ENCODE data around the gene VARS2. TPM values are rescaled to one million over a fixed set of nuclear protein-coding genes. Genes with fewer than 3 reads are reported as not detected.

The VARS2 gene
- total and polyA plus RNA-seq, 9 of the 15 experiments (the other 6 are each of a cell fraction or from before 2014, with no cell fraction given): 1.6 to 53.6 (median 29.9) TPM

- TF ChIP-seq ZBTB49 (CRISPR knock-in tag; IDR thresholded peaks at IDR 0.05; ENCODE audit: borderline replicate concordance) (no peak), MECOM (CRISPR knock-in tag; IDR thresholded peaks at IDR 0.05) (no peak), GTF2F1 (IDR thresholded peaks at IDR 0.05; ENCODE audit: low read depth, low read length) (no peak), ZBTB17 (CRISPR knock-in tag; IDR thresholded peaks at IDR 0.05) (no peak), THRB (CRISPR knock-in tag; conservative IDR thresholded peaks at IDR 0.05) (no peak), TFAM (CRISPR knock-in tag; conservative IDR thresholded peaks at IDR 0.05) (no peak), ZBED1 (IDR thresholded peaks at IDR 0.05) (no peak), ZNF518B (CRISPR knock-in tag; IDR thresholded peaks at IDR 0.05) (no peak), E2F3 (CRISPR knock-in tag; IDR thresholded peaks at IDR 0.05) (no peak)
Measured at GRCh38 chr6:30972816-30973215, 58.8 kb downstream of the VARS2 start (continued).

All from K562 (cell line).